Measurements from ENCODE around the gene UBQLN4.
"Not testable (repeated sequence)": the region's sequence is repeated elsewhere in the genome, so short reads cannot be mapped to it uniquely, and the experiment has no call there.

Gene UBQLN4

GRCh38 chr1:156081180-156081916, 27.8 kb upstream of the UBQLN4 start:
- peak; percentile 54 for DNase-seq (ENCODE audit: low spot score)

DNA sequence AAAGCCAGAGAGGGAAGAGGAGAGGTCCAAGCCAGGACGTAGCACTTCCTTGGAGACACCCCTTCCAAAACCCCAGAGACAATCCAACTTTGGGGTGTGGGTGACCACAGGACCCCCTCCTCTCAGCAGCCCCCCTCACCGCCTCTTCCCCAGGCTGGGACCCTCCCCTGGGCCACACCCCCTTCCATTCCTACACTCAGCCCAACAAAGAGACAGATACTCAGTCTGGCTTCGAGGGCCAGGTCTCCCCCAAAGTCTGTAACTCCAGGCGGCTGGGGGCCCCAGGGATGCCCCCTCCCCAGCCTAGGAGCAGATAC, 27.2 kb upstream of the UBQLN4 start:
- DNase-seq (ENCODE audit: low spot score): no peak

DNA sequence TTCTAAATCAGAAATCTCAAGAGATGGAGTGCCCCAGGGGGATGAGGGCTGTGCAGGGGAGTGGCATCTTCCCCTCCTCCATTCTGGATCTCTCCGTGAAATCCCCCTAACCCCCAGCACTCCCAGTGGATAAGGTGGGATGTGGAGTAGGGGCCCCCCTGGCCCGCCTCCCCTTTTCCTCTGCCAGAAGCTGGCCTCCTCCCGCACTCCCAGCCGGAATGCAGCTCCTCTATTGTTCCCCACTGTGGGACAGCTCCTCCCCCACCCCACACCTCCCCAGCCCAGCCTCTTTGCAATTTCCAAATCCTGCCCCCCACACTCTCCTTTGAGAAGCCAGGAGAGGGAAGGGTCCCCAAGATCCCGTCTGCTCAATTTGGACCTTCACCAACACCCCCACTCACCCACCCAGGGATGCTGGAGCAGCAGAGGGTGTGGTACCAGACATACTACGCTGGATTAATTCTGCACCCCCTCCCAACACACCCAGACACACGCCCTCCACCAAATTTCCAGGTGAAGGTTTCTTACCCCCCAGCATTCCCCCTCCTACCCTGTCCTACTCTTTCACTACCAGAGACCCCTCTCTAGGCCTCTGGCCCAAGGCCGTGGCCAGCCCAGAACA, 26.8 kb upstream of the UBQLN4 start:
- no peak for DNase-seq (ENCODE audit: low spot score)

- no peak for DNase-seq (ENCODE audit: low spot score)
Measured at GRCh38 chr1:156079762-156080161, 26.2 kb upstream of the UBQLN4 start.

GRCh38 chr1:156078728-156079127, 25.1 kb upstream of the UBQLN4 start:
- no peak for DNase-seq (ENCODE audit: low spot score)

GRCh38 chr1:156077430-156077760, 23.8 kb upstream of the UBQLN4 start:
- DNase-seq (ENCODE audit: low spot score): no peak

- no peak for DNase-seq (ENCODE audit: low spot score)
Measured at GRCh38 chr1:156076609-156077429, 23.2 kb upstream of the UBQLN4 start.

GRCh38 chr1:156075775-156076204, 22.2 kb upstream of the UBQLN4 start:
- no peak for DNase-seq (ENCODE audit: low spot score)

DNA sequence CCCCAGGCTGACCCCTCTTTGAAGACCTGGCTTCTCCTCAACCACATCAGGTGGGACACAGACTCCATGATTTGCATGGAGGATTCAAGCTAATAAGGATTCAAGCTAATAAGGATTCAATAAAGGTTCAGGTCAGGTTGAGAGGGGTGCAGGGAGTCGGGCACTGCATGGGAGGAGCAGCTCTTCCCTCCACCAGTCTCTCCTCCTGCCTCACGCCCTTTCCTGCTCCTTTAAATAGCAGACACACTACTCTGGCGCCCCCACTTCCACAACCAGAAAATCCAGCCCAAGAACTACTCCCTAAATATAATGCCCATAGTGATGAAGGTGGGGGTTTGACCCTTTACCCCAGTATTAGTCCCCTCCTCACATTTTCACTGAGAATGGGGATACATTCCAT, 21.6 kb upstream of the UBQLN4 start:
- no peak for DNase-seq (ENCODE audit: low spot score)

- no peak for DNase-seq (ENCODE audit: low spot score)
Measured at GRCh38 chr1:156074661-156075060, 21.1 kb upstream of the UBQLN4 start.

- DNase-seq (ENCODE audit: low spot score): no peak
Measured at GRCh38 chr1:156073740-156074139, 20.1 kb upstream of the UBQLN4 start.

DNA sequence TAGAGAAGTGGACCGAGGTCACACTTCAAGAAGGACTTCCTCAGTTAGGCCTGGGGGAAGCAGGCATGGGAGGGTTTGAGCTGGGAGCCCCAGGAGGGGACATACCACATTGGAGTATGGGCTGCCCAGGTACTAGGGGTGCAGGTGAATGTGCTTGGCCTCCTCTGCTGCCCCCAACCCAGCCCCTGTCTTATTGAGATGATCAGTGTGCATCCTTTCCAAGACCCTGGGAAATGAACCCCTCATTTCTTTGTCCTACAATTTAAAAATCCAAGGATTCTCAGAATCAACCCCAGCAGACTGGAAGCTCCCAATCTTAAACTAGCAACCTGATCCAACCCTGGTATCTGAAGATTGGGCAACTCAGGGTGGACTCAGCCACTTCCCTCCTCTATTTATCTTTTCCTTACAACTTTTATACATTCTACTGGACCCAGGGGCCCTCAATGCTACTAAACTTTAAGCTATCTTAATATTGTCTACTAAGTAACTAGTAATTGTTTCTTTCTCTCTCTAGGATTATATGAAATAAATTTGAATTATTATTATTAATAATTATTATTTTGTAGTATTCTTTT, 19.6 kb upstream of the UBQLN4 start:
- DNase-seq (ENCODE audit: low spot score): no peak

- DNase-seq (ENCODE audit: low spot score): no peak
Measured at GRCh38 chr1:156072251-156072650, 18.7 kb upstream of the UBQLN4 start.

GRCh38 chr1:156071332-156071816, 17.8 kb upstream of the UBQLN4 start:
- not testable (repeated sequence) for DNase-seq (ENCODE audit: low spot score)

GRCh38 chr1:156070548-156070947, 16.9 kb upstream of the UBQLN4 start:
- no peak for DNase-seq (ENCODE audit: low spot score)

DNA sequence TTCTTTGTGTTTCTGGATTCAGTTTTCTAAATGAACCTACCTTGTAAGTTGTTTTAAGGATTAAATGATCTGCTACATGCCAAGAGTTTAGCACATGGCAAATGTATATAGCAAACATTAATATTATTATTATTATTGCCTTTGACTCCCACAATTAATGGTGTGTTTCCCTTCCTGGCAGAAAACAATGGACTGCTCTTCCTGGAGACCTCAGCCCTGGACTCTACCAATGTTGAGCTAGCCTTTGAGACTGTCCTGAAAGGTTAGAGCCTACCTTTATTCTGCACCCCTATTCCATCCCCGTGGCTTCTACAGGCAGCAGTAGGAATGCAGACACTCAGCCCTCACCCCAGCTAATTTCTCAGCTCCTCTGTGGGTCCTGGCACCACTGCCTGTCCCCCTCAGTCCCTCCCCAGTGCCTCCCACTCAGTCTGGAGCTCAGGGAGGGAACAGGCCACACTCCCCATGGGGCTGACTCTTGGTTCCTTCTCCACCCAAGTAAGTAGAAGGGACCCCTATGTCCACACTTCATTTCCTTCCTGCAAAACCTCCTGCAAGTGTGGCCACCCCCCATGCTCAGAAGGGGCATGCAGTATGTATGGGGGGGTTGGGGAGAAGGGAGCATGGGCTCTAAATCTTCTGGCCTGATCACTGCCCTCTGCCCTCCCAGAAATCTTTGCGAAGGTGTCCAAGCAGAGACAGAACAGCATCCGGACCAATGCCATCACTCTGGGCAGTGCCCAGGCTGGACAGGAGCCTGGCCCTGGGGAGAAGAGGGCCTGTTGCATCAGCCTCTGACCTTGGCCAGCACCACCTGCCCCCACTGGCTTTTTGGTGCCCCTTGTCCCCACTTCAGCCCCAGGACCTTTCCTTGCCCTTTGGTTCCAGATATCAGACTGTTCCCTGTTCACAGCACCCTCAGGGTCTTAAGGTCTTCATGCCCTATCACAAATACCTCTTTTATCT, 16.2 kb upstream of the UBQLN4 start:
- DNase-seq (ENCODE audit: low spot score): no peak

- no peak for DNase-seq (ENCODE audit: low spot score)
Measured at GRCh38 chr1:156067262-156067661, 13.7 kb upstream of the UBQLN4 start.

- no peak for DNase-seq (ENCODE audit: low spot score)
Measured at GRCh38 chr1:156065871-156066270, 12.3 kb upstream of the UBQLN4 start.

DNA sequence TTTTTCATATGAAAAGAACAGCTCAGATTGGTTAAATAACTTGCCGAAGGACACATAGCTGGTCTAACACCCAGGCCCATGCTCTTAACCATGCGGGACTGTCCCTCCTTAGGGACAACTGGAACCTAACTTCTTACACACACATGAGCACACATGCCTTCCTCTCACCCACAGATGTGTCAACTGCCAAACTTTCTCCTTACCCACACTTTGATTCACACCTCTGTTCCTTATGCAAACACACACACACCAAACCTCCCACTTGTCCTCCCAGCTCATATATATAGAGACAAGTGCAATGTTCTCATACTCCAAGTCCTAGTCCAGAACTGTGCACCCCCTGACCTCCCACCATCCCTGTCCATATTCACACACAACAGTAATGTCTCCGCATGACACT, 11.6 kb upstream of the UBQLN4 start:
- DNase-seq (ENCODE audit: low spot score): no peak

DNA sequence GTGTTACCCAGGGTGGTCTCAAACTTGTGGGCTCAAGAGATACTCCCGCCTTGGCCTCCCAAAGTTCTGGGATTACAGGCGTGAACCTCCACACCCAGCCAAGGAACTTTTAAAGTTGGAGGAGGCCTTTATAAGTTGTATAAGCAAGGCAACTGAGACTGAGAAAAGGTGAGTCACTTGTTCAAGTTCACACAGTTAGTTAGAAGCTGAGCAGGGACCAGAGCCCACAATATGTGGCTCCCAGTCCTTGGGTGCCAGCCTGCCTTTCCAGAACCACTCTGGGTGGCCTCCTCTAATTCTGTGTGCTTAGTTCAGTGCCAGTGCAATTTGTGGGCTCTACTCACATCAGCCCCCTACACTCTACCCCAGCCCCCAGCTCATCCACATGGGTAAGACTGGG, 11.0 kb upstream of the UBQLN4 start:
- DNase-seq (ENCODE audit: low spot score): no peak

- no peak for DNase-seq (ENCODE audit: low spot score)
Measured at GRCh38 chr1:156063997-156064285, 10.3 kb upstream of the UBQLN4 start.

DNA sequence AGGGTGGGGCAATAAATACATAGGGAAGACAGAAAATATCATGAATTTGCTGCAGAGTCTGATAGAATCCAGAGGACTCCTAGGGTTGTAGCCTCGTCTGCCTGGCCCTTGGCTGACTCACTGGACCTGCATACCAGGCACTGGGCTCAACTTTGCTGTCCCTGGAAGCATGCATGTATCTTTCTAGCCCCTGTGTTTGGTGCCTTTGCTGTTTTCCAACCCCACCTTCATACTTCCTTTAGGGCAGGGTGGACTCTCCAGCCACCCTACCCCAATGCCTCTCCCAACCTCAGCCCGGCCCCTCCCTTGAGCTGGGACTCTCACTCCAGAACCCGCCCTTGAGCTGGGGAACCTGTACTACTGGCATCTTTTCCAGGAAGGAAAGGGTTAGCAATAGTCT, 8.6 kb upstream of the UBQLN4 start:
- peak; percentile 42 for DNase-seq (ENCODE audit: low spot score)
